ENCODE results near the gene TLL1.
A peak's percentile ranks its signal among the peaks of the same experiment; 100 is the strongest.

TLL1 gene

DNA sequence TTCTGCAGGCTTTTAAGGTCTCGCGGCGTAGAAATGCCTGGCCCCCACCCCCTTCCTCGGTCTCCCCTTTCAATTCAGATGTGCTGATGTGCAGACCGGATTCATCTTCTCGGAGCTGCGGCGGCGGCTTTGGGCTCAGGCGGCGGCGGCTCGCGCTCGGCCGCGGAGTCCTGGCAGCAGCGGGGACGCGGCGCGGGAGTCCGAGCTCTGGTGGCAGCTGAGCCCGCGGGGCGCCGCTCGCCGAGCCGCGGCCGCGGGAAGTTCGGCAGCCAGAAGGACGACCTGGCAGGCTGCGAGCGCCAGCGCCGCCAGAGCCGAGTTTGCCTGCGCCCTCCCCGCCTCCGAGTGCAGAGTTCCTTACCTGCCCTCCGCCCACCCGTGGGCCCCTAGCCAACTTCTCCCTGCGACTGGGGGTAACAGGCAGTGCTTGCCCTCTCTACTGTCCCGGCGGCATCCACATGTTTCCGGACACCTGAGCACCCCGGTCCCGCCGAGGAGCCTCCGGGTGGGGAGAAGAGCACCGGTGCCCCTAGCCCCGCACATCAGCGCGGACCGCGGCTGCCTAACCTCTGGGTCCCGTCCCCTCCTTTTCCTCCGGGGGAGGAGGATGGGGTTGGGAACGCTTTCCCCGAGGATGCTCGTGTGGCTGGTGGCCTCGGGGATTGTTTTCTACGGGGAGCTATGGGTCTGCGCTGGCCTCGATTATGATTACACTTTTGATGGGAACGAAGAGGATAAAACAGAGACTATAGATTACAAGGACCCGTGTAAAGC lies 448 bp downstream of the TLL1 start:
- peak overlapping the region; percentile 46 for H3K4me3 Mint-ChIP-seq
- H3K9me3 Mint-ChIP-seq (ENCODE audit: low read depth), result peaks cover 4% of the 10 kb centered on the region
- peaks cover 38% of the 10 kb centered on the region for H3K27me3 Mint-ChIP-seq
- H3K36me3 Mint-ChIP-seq, result no peaks in the 10 kb centered on the region
- no peak overlapping the region for H3K27ac Mint-ChIP-seq
- peaks cover 13% of the 10 kb centered on the region for H3K4me1 Mint-ChIP-seq (ENCODE audit: low read depth)

- Mint-ChIP-seq H3K4me3 (no peak overlapping the region), H3K27ac (no peak overlapping the region), H3K9me3 (ENCODE audit: low read depth) (peaks cover 4% of the 10 kb centered on the region), H3K4me1 (ENCODE audit: low read depth) (peaks cover 13% of the 10 kb centered on the region), H3K36me3 (no peaks in the 10 kb centered on the region), H3K27me3 (peaks cover 40% of the 10 kb centered on the region)
Measured at GRCh38 chr4:165874072-165874790, 1.2 kb downstream of the TLL1 start.

GRCh38 chr4:165874791-165875371 lies 1.8 kb downstream of the TLL1 start:
- peaks cover 40% of the 10 kb centered on the region for H3K27me3 Mint-ChIP-seq
- peaks cover 13% of the 10 kb centered on the region for H3K4me1 Mint-ChIP-seq (ENCODE audit: low read depth)
- no peak overlapping the region for H3K4me3 Mint-ChIP-seq

DNA sequence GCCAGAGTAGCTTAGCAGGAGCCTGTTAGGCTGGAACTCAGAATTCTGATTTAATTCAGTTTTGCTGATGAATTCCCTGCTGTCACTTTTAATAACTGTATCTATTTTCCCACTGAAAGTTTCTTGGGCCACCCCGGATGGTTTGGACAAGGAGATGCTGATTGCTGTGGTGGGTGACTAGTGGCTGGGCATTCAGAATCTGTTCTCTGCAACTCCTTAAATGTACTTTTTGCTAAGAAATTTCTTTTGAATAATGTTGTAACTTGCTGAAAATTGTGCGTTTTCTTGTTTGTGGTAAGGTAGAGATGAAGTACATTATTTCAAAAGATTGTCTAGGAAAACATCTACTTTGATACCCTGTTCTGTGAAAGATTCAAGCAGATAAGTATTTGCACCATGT lies 2.4 kb downstream of the TLL1 start:
- Mint-ChIP-seq H3K27me3 (peaks cover 38% of the 10 kb centered on the region), H3K4me3 (no peak overlapping the region), H3K27ac (no peak overlapping the region), H3K9me3 (ENCODE audit: low read depth) (peaks cover 4% of the 10 kb centered on the region), H3K4me1 (ENCODE audit: low read depth) (peaks cover 13% of the 10 kb centered on the region), H3K36me3 (no peaks in the 10 kb centered on the region)

More at GRCh38 chr4:165874791-165875371, 1.8 kb downstream of the TLL1 start:
- peaks cover 4% of the 10 kb centered on the region for H3K9me3 Mint-ChIP-seq (ENCODE audit: low read depth)
- H3K27ac Mint-ChIP-seq, result no peak overlapping the region
- no peaks in the 10 kb centered on the region for H3K36me3 Mint-ChIP-seq

- Mint-ChIP-seq H3K4me3 (no peak overlapping the region), H3K4me1 (ENCODE audit: low read depth) (peaks cover 13% of the 10 kb centered on the region), H3K27ac (no peak overlapping the region), H3K9me3 (ENCODE audit: low read depth) (peaks cover 4% of the 10 kb centered on the region), H3K27me3 (peaks cover 29% of the 10 kb centered on the region), H3K36me3 (no peaks in the 10 kb centered on the region)
Measured at GRCh38 chr4:165877286-165877685, 4.2 kb downstream of the TLL1 start.

DNA sequence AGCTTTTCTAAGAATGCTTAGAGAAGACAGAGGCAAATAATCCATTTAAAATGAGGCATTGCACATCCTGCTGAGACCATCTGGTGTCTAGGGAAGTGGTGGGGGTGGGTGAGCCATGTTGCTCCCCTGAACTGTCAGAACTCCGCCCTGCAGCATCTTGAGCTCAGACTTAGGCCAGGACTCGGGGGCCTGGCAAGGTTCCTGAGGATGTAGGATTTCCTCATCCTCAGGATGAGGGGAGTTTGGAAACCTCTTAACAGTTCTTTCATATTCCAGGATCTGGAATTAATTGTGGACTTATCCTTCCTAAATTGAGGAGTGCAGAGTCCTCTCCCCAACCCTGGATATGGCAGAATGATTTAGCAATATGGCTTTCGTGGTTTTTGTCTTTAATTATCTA lies 6.6 kb downstream of the TLL1 start:
- Mint-ChIP-seq H3K9me3 (ENCODE audit: low read depth) (peaks cover 4% of the 10 kb centered on the region), H3K27ac (no peak overlapping the region), H3K4me3 (no peak overlapping the region), H3K27me3 (peaks cover 22% of the 10 kb centered on the region), H3K4me1 (ENCODE audit: low read depth) (peaks cover 5% of the 10 kb centered on the region), H3K36me3 (no peaks in the 10 kb centered on the region)

DNA sequence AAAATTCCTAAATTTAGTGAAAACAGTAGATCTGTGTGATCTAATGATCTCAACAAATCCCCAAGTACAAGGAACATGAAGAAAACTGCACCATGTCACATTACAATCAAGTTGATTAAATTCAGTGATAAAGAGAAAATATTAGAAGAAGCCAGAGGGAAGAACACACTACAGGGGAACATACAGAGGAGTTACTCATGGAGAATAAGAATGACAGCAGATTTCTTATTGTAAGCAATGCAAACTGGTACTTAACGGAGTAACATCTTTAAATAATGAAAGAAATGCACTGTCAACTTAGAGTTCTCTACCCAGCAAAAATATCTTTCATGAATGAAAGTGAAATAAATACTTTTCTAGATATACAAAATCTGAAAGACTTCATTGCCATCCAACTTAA lies 21.1 kb downstream of the TLL1 start:
- Mint-ChIP-seq H3K27ac (no peak overlapping the region), H3K4me3 (no peak overlapping the region), H3K4me1 (ENCODE audit: low read depth) (no peaks in the 10 kb centered on the region), H3K27me3 (no peaks in the 10 kb centered on the region), H3K9me3 (ENCODE audit: low read depth) (peaks cover 6% of the 10 kb centered on the region), H3K36me3 (no peaks in the 10 kb centered on the region)

DNA sequence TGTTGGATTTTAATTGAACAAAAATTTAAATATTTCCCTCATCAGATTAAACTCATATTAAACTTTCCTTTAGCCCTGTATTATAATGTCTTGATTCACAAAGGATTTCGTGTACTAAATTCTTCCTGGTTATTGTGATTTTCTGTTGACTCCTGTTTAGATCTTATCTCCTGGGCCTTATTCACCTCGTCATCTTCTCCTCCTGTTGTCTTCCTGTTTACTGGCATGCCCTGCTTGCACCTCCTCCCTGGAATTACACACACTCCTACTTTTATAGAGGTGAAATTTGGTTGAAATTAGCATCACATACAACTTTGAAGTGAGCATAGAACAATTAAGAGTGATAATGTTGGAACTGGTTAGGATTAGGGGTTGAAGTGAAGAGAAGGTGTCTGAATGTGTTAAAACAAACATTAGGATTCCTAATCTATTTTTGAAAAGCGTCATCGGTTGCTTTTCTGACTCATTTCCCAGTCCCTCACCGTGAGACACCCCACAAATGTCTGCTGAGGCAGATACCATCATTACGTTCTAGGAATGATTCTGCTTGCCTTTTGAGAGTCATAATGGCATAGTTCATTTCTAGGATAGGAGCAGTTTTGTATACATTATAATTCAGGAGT lies 32.5 kb downstream of the TLL1 start:
- H3K36me3 Mint-ChIP-seq, result no peaks in the 10 kb centered on the region
- H3K4me1 Mint-ChIP-seq (ENCODE audit: low read depth), result no peaks in the 10 kb centered on the region
- H3K27ac Mint-ChIP-seq, result no peak overlapping the region
- H3K4me3 Mint-ChIP-seq, result no peak overlapping the region
- H3K27me3 Mint-ChIP-seq, result no peaks in the 10 kb centered on the region
- no peaks in the 10 kb centered on the region for H3K9me3 Mint-ChIP-seq (ENCODE audit: low read depth)

GRCh38 chr4:165906272-165906671 lies 33.2 kb downstream of the TLL1 start:
- Mint-ChIP-seq H3K4me3 (no peak overlapping the region), H3K9me3 (ENCODE audit: low read depth) (peaks cover 4% of the 10 kb centered on the region), H3K27me3 (no peaks in the 10 kb centered on the region), H3K4me1 (ENCODE audit: low read depth) (no peaks in the 10 kb centered on the region), H3K36me3 (no peaks in the 10 kb centered on the region), H3K27ac (no peak overlapping the region)

- Mint-ChIP-seq H3K27ac (no peak overlapping the region), H3K36me3 (no peaks in the 10 kb centered on the region), H3K4me1 (ENCODE audit: low read depth) (no peaks in the 10 kb centered on the region), H3K27me3 (no peaks in the 10 kb centered on the region), H3K4me3 (no peak overlapping the region), H3K9me3 (ENCODE audit: low read depth) (peaks cover 4% of the 10 kb centered on the region)
Measured at GRCh38 chr4:165909947-165910346, 36.9 kb downstream of the TLL1 start.

DNA sequence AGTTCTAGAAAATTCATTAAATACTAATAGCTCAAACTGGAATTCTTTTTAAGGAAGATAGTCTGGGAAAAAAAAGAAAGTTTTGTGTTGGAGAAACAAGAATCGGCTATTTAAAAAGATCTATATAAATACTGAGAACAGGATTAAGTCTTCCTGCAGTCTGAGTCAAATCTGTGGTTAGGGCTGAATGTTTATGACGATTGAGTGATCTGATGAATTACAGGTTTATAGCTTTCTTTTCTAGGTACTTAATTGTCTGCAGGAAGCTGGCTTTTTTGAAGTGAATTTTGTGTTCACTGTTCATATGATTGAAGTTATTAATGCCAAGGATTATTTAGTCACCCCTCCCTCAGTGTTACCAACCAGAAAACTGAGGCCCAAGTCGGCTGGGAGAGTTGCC lies 42.2 kb downstream of the TLL1 start:
- no peaks in the 10 kb centered on the region for H3K4me1 Mint-ChIP-seq (ENCODE audit: low read depth)
- no peak overlapping the region for H3K27ac Mint-ChIP-seq
- no peaks in the 10 kb centered on the region for H3K27me3 Mint-ChIP-seq
- H3K9me3 Mint-ChIP-seq (ENCODE audit: low read depth), result peaks cover 4% of the 10 kb centered on the region
- H3K36me3 Mint-ChIP-seq, result no peaks in the 10 kb centered on the region
- H3K4me3 Mint-ChIP-seq, result no peak overlapping the region

GRCh38 chr4:165921546-165921945 lies 48.5 kb downstream of the TLL1 start:
- H3K27ac Mint-ChIP-seq, result no peak overlapping the region
- no peaks in the 10 kb centered on the region for H3K36me3 Mint-ChIP-seq
- H3K27me3 Mint-ChIP-seq, result no peaks in the 10 kb centered on the region
- no peak overlapping the region for H3K4me3 Mint-ChIP-seq
- H3K9me3 Mint-ChIP-seq (ENCODE audit: low read depth), result no peaks in the 10 kb centered on the region
- H3K4me1 Mint-ChIP-seq (ENCODE audit: low read depth), result no peaks in the 10 kb centered on the region

- Mint-ChIP-seq H3K36me3 (no peaks in the 10 kb centered on the region), H3K27ac (no peak overlapping the region), H3K27me3 (no peaks in the 10 kb centered on the region), H3K4me1 (ENCODE audit: low read depth) (no peaks in the 10 kb centered on the region), H3K4me3 (no peak overlapping the region), H3K9me3 (ENCODE audit: low read depth) (no peaks in the 10 kb centered on the region)
Measured at GRCh38 chr4:165922747-165923146, 49.7 kb downstream of the TLL1 start.

DNA sequence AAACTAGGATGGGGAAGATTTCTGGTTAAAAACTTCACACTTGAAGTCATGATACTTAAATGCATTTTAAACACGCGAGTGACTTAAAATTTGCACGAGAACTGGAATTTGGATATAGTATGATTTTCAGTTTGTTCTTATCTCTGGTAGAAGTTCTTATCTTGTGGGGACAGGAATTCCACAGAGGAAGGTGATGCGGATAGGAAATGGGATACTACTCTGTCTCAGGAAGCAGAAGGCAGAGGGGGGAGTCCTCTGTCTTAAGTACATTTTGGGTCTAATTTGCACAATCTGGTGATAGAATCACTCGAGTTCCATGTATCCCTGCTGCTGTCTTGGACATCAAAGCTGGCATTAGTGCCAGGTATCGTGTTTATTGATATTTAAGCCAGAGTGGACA lies 53.3 kb downstream of the TLL1 start:
- Mint-ChIP-seq H3K4me1 (ENCODE audit: low read depth) (no peaks in the 10 kb centered on the region), H3K4me3 (no peak overlapping the region), H3K27me3 (no peaks in the 10 kb centered on the region), H3K9me3 (ENCODE audit: low read depth) (no peaks in the 10 kb centered on the region), H3K36me3 (no peaks in the 10 kb centered on the region), H3K27ac (no peak overlapping the region)

GRCh38 chr4:165927366-165927765 lies 54.3 kb downstream of the TLL1 start:
- no peak overlapping the region for H3K4me3 Mint-ChIP-seq
- H3K27ac Mint-ChIP-seq, result no peak overlapping the region
- H3K9me3 Mint-ChIP-seq (ENCODE audit: low read depth), result no peaks in the 10 kb centered on the region
- no peaks in the 10 kb centered on the region for H3K27me3 Mint-ChIP-seq
- H3K36me3 Mint-ChIP-seq, result no peaks in the 10 kb centered on the region
- no peaks in the 10 kb centered on the region for H3K4me1 Mint-ChIP-seq (ENCODE audit: low read depth)
